C4-2B (cell line): Measurements from ENCODE around the gene SMAD2.
A peak's percentile ranks its signal among the peaks of the same experiment; 100 is the strongest.
"Not testable (repeated sequence)": the region's sequence is repeated elsewhere in the genome, so short reads cannot be mapped to it uniquely, and the experiment has no call there.

Source experiments
- H3K27ac ChIP-seq: fragments of 450-650 bp; 2 replicates; pipeline ENCODE4 v1.5.1; 2017
- CTCF ChIP-seq: fragments of 450-650 bp; conservative IDR thresholded peaks from 2 replicates; pipeline ENCODE4 v1.5.1; 2017; ENCODE audit warnings: mild to moderate bottlenecking
- ZFX ChIP-seq: fragments of 450-650 bp; IDR thresholded peaks from 2 replicates; pipeline ENCODE4 v1.6.1; 2017

The SMAD2 gene

GRCh38 chr18:47829831-47830230 is 100.6 kb downstream of the SMAD2 start:
- TF ChIP-seq CTCF (no peak), ZFX (no peak)
- no peak overlapping the region for H3K27ac ChIP-seq

- H3K27ac ChIP-seq: not testable (repeated sequence)
Observed at GRCh38 chr18:47828031-47828430, 102.4 kb downstream of the SMAD2 start.

GRCh38 chr18:47826157-47827074 is 104.0 kb downstream of the SMAD2 start:
- no peak overlapping the region for H3K27ac ChIP-seq
- TF ChIP-seq CTCF (no peak), ZFX (no peak)

- no peak overlapping the region for H3K27ac ChIP-seq
- TF ChIP-seq ZFX (no peak), CTCF (no peak)
Observed at GRCh38 chr18:47821314-47821713, 109.1 kb downstream of the SMAD2 start.

- TF ChIP-seq ZFX (no peak), CTCF (no peak)
- no peak overlapping the region for H3K27ac ChIP-seq
Observed at GRCh38 chr18:47817795-47818077, 112.7 kb downstream of the SMAD2 start.

GRCh38 chr18:47817017-47817794 is 113.3 kb downstream of the SMAD2 start:
- TF ChIP-seq CTCF (no peak), ZFX (no peak)
- H3K27ac ChIP-seq: no peak overlapping the region

- H3K27ac ChIP-seq: peak overlapping the region; percentile 52; the same call in 1 of the 2 replicates
- TF ChIP-seq ZFX: no peak
- no peak for TF ChIP-seq CTCF
Observed at GRCh38 chr18:47815486-47816270, 114.8 kb downstream of the SMAD2 start.
